Dendritic cell treated with granulocyte-macrophage colony-stimulating factor and Interleukin-4, amounts not matched to agents 40 ng/mL and 50 ng/mL, for 4 days (primary cell): ENCODE data around the gene SH3PXD2A.
A peak's percentile ranks its signal among the peaks of the same experiment; 100 is the strongest.

Source experiments
- H3K27ac Mint-ChIP-seq: one replicate; pipeline ENCODE4 v1.8.0; 2022; ENCODE audit warnings: mild to moderate bottlenecking, mixed read lengths
- H3K27me3 Mint-ChIP-seq: one replicate; pipeline ENCODE4 v1.8.0; 2022; ENCODE audit warnings: mild to moderate bottlenecking, mixed read lengths
- H3K36me3 Mint-ChIP-seq: one replicate; pipeline ENCODE4 v1.8.0; 2022; ENCODE audit warnings: low read depth, mixed read lengths
- H3K4me1 Mint-ChIP-seq: one replicate; pipeline ENCODE4 v1.8.0; 2022; ENCODE audit warnings: low read depth, mixed read lengths
- H3K4me3 Mint-ChIP-seq: one replicate; pipeline ENCODE4 v1.8.0; 2022; ENCODE audit warnings: mild to moderate bottlenecking, moderate library complexity, mixed read lengths
- H3K9me3 Mint-ChIP-seq: one replicate; pipeline ENCODE4 v1.8.0; 2022; ENCODE audit warnings: mixed read lengths
- intact Hi-C: fragments of 100-400 bp; cut with micrococcal nuclease; formaldehyde crosslinking; loops from one replicate; pipeline ENCODE4 v1.15.0; 2022

SH3PXD2A gene

DNA sequence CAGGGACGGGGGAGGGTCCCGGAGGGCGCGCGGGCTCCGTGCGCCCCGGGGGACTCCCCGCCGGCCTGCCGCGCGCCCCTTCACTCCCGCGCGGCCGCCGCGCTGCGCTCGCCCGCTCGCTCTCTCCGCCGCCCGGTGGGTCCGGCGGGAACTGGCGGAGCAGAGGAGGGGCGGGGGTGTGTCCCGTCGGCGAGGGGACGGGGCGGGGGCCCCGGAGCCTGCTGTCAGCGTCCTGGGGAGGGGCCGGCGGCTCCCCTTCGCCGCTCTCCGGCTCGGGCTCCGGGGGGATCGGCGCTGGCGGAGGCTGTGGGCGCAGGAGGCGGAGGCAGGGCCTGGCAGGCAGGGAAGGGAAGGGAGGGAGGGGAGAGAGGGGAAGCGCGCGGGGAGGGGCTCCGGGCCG, at the start of gene SH3PXD2A:
Gene SH3PXD2A (minus strand): TSS at position 153 of the 400 bp plus-strand sequence. CDS start 310 bp downstream, outside the sequence.
- Mint-ChIP-seq H3K27me3 (peaks cover 46% of the 10 kb centered on the region), H3K4me3 (peak within 1 kb of the TSS; percentile 75), H3K27ac (peak within 1 kb of the TSS; percentile 40), H3K36me3 (no peaks in the 10 kb centered on the region), H3K9me3 (no peaks in the 10 kb centered on the region), H3K4me1 (peaks cover 52% of the 10 kb centered on the region)
- intact Hi-C loops, result no loop called here

DNA sequence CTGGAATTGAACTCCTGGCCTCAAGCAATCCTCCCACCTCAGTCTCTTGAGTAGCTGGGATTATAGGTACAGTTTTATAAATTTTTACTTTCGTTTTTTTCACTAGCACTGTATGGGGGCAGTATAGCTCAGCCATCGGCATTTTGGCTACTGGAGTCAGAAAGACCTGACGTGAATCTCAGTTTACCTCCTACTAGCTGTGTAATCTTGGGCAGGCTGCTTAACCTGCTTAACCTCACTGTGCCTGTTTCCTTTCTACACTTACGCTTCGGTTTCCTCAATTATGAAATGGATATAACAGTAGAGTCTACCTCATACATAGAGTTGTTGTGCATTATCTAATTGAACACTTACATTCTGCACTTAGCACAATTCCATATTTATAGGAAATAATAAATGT, 45.9 kb upstream of the SH3PXD2A start:
- Mint-ChIP-seq H3K27me3 (no peaks in the 10 kb centered on the region), H3K36me3 (peaks cover 63% of the 10 kb centered on the region), H3K9me3 (no peaks in the 10 kb centered on the region), H3K27ac (no peak overlapping the region), H3K4me3 (no peak overlapping the region), H3K4me1 (no peaks in the 10 kb centered on the region)
- intact Hi-C loops, result no loop called here

DNA sequence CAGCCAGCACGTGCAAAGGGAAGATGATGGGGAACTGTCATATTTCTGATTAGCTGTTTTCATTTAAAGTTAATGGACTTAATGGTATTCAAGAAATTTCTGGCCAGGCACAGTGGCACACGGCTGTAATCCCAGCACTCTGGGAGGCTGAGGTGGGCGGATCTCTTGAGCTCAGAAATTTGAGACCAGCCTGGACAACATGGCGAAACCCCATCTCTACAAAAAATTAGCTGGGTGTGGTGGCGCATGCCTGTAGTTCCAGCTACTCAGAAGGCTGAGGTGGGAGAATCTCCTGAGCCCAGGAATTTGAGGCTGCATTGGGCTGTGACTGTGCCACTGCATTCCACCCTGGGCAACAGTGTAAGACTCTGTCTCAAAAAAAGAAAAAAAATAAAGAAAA, 43.9 kb upstream of the SH3PXD2A start:
- peaks cover 73% of the 10 kb centered on the region for H3K36me3 Mint-ChIP-seq
- no peaks in the 10 kb centered on the region for H3K27me3 Mint-ChIP-seq
- peaks cover 15% of the 10 kb centered on the region for H3K4me1 Mint-ChIP-seq
- H3K9me3 Mint-ChIP-seq, result no peaks in the 10 kb centered on the region
- no peak overlapping the region for H3K4me3 Mint-ChIP-seq
- no peak overlapping the region for H3K27ac Mint-ChIP-seq
- intact Hi-C loops, result no loop called here

- Mint-ChIP-seq H3K4me3 (no peak overlapping the region), H3K36me3 (peaks cover 75% of the 10 kb centered on the region), H3K27ac (no peak overlapping the region), H3K27me3 (no peaks in the 10 kb centered on the region), H3K9me3 (no peaks in the 10 kb centered on the region), H3K4me1 (peaks cover 15% of the 10 kb centered on the region)
- intact Hi-C loops, result no loop called here
These were observed 41.9 kb upstream of the SH3PXD2A start for GRCh38 chr10:103897241-103897774.

DNA sequence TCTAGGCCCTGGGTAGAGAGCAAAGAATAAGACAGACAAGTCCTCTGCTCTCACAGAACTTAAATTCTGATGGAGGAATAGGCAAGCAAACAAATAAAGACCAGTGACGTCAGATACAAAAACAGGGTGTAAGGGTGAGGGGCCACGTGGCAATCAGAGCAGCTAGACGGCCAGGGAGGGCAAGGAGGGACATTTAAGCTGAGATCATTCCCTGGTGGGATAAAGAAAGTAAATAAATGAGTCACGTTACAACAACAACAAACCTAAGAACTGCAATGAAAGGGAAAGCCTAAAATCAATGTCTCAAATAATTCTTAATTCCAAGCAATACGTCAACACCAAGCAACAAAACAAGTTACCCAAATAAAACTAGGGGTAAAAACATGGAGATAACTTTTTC, 40.8 kb upstream of the SH3PXD2A start:
- Mint-ChIP-seq H3K27me3 (no peaks in the 10 kb centered on the region), H3K9me3 (no peaks in the 10 kb centered on the region), H3K4me1 (peaks cover 15% of the 10 kb centered on the region), H3K4me3 (no peak overlapping the region), H3K36me3 (peaks cover 81% of the 10 kb centered on the region), H3K27ac (no peak overlapping the region)
- intact Hi-C loops, result no loop called here

DNA sequence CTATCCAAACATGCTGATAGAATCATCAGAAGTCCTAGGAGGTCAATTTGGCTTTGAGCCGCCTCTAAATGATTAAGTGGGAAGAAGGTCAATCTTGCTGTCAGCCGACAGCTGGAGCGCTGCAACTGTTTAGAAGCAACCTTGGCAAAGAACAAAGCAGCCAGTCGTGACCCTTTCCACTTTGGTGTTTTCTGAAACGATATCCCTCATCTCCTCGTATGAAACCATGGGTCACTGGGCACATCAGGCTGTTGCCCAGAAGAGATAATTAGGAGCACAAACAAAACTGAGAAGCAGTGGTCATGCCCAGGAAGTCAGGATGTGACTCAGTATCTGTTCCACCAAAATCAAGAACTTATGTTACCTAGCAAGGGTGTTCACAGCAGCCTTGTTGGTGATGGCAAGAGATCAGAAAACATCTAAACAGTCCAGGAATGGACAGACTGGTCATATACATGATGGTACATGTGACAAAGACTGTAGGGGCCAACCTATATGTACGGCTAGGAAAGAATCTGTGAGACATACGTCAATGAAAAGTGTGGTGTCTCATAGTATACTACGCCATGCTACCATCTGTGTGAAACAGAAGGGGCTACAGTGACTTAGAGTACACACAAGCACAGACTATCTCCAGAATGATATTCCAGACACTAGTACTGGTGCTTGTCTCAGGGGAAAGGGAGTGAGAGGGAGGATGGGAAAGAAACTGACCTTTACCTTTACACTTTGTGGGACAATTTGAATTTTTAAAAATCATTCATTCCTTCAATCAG, 40.2 kb upstream of the SH3PXD2A start:
- H3K27me3 Mint-ChIP-seq, result no peaks in the 10 kb centered on the region
- intact Hi-C loops, result no loop called here
- no peaks in the 10 kb centered on the region for H3K9me3 Mint-ChIP-seq
- no peak overlapping the region for H3K4me3 Mint-ChIP-seq
- peaks cover 16% of the 10 kb centered on the region for H3K4me1 Mint-ChIP-seq
- H3K27ac Mint-ChIP-seq, result no peak overlapping the region
- H3K36me3 Mint-ChIP-seq, result peaks cover 79% of the 10 kb centered on the region

DNA sequence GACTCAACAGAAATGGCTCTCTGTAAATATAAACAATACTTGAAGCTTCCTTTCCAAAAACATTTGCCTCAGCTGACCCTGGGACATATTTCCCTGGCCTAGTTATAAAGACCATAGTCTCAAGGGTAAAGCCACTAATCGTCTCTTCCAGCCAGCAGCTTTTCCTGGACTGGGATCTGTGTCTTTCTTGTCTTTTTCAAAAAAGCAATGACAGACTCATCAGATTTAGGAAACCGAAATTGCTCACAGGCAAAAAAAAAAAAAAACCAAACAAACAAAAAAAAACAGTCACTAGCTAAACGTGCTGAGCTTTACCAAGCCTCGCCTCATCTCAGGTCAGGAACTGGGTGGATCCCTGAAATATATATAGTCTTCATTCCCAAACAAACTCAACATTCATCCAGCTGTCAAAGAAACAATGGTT, 39.1 kb upstream of the SH3PXD2A start:
- Mint-ChIP-seq H3K4me1 (peaks cover 26% of the 10 kb centered on the region), H3K4me3 (no peak overlapping the region), H3K27ac (no peak overlapping the region), H3K27me3 (no peaks in the 10 kb centered on the region), H3K36me3 (peaks cover 75% of the 10 kb centered on the region), H3K9me3 (no peaks in the 10 kb centered on the region)
- intact Hi-C loops, result no loop called here

DNA sequence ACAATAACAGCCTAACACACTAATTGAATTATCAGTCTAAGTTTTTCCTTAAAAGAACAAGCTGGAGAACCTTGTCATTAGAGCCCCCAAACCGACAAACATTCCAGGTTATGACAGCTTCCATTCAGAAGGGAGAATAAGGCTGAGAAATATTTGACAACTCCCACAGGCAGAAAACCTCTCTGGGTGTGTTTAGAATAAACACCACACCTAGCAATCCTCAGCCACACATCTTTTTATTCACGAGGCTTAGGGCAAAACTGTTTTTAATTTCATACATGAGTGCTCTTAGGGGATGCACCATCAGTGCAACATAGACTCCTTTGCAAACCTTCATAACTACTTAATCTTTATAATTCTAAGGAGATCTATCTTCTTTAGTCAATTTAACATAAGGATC, 38.4 kb upstream of the SH3PXD2A start:
- Mint-ChIP-seq H3K4me3 (no peak overlapping the region), H3K9me3 (no peaks in the 10 kb centered on the region), H3K27me3 (no peaks in the 10 kb centered on the region), H3K4me1 (peaks cover 29% of the 10 kb centered on the region), H3K27ac (no peak overlapping the region), H3K36me3 (peaks cover 73% of the 10 kb centered on the region)
- intact Hi-C loops, result no loop called here

DNA sequence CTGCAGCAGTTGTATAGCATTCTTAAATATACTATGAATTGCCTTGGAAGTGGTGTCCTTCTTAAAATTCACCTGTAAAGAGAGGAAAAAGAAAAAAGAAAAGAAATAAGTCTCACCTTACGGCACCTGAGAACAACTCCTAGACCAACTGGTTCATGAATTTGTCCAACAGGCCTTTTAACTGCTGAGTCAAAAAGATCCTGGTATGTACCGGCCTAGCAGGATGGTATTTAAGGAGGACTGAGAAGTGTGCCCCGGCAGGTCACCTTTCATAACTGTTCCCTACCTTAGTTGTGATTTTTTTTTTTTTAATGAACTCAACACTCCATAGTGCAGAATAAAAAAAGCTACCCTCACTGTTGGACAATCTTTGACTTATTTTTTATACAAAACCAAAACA, 36.8 kb upstream of the SH3PXD2A start:
- Mint-ChIP-seq H3K9me3 (no peaks in the 10 kb centered on the region), H3K36me3 (peaks cover 63% of the 10 kb centered on the region), H3K27ac (no peak overlapping the region), H3K27me3 (no peaks in the 10 kb centered on the region), H3K4me1 (peaks cover 35% of the 10 kb centered on the region), H3K4me3 (no peak overlapping the region)
- intact Hi-C loops, result no loop called here

DNA sequence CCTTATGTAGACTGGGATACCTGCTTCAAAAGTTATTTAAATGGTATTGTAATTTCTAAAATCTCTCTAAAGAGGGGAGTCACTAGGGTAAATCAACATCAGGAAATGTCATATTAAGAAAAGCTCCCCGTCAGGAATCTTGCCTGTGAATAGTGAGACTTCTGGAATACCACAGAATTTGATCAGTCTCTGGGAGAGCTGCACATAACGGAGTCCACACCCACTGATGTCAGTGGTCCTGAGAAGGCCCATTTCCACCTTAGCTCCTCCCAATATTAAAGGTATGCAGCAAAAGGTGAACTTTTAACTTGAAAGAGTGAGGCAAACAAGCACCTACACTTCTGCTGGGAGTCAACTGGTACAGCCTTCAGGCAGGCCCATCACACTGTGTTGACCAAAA, 35.3 kb upstream of the SH3PXD2A start:
- Mint-ChIP-seq H3K9me3 (no peaks in the 10 kb centered on the region), H3K27ac (no peak overlapping the region), H3K4me3 (no peak overlapping the region), H3K36me3 (peaks cover 56% of the 10 kb centered on the region), H3K27me3 (no peaks in the 10 kb centered on the region), H3K4me1 (peaks cover 33% of the 10 kb centered on the region)
- intact Hi-C loops, result no loop called here

GRCh38 chr10:103890194-103890658, 34.9 kb upstream of the SH3PXD2A start:
- Mint-ChIP-seq H3K4me3 (no peak overlapping the region), H3K27me3 (no peaks in the 10 kb centered on the region), H3K36me3 (peaks cover 52% of the 10 kb centered on the region), H3K4me1 (peaks cover 28% of the 10 kb centered on the region), H3K9me3 (no peaks in the 10 kb centered on the region), H3K27ac (peak overlapping the region; percentile 54)
- intact Hi-C loops, result no loop called here

DNA sequence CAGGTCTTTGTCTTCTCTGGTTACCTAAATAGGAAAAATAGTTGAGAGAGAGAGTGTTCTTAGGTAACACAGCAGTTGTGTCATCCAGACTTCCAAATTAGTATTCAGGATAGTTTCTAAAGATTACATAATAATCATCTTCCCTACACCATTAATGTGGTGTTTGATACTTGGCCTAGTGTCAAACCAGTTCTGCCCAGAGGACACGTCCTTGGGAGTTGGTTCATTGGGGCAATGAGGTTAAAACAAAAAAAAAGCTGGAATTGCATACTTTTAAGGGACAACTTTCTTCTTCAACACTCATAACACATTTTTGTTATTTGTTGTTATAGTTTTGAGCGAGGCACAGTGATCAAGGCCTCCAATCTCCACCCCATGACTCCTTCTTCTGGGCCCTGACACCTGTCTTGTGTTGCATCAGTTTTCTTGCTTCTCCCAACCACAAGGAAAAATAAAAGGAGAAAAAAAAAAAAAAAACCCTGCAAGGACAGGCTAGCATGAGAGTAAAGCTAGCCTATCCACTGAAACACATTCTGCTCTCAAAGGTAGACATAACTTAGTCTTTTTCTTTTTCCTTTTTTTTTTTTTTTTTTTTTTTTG, 33.8 kb upstream of the SH3PXD2A start:
- no peak overlapping the region for H3K27ac Mint-ChIP-seq
- H3K4me1 Mint-ChIP-seq, result peaks cover 26% of the 10 kb centered on the region
- peaks cover 42% of the 10 kb centered on the region for H3K36me3 Mint-ChIP-seq

DNA sequence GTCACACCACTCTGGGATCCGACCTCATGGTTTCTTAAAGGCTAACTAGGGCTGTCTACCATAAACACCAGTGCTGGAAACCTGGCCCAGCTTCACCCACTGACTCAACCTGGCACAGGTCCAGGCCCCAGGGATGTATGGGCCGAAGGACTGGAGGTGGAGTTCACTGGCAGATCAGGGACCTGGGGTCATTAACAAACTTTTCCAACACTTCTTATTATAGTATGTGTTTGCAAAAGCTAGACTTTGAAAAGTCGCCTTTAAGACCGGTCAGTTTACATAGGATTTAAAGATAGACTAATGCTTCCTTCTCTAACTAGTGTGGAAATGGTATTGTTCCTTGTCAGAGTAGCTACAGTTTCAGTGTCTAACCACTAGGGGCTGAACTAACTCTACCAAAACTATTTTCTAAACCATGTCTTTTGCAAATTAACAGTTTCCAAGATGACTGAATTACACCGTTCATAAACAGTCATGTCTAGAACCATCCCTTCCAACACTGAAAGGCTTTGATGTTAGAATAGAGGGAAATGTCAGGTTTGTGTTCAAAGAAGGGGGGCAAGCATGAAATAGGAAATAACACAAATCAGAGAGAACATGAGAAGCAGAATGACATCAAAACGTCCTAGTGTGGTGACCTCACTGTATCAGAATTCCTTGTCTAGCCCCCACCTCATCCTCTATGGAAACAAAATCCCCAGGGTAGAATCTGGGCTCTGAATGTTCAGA, 32.9 kb upstream of the SH3PXD2A start:
- Mint-ChIP-seq H3K4me1 (peaks cover 26% of the 10 kb centered on the region), H3K4me3 (no peak overlapping the region), H3K9me3 (no peaks in the 10 kb centered on the region), H3K36me3 (peaks cover 41% of the 10 kb centered on the region), H3K27me3 (no peaks in the 10 kb centered on the region), H3K27ac (no peak overlapping the region)
- intact Hi-C loops, result loop anchor here (1.0 to 10.0 kb wide), 4 partner anchors 79 to 321 kb away; partner anchors contain the start of genes SFR1 and SLK

More for the DNA sequence above, 33.8 kb upstream of the SH3PXD2A start:
- Mint-ChIP-seq H3K27me3 (no peaks in the 10 kb centered on the region), H3K9me3 (no peaks in the 10 kb centered on the region), H3K4me3 (no peak overlapping the region)
- intact Hi-C loops, result loop anchor here (5.0 to 10.0 kb wide), 3 partner anchors 78 to 236 kb away; partner anchors contain the start of genes SFR1 and SLK

DNA sequence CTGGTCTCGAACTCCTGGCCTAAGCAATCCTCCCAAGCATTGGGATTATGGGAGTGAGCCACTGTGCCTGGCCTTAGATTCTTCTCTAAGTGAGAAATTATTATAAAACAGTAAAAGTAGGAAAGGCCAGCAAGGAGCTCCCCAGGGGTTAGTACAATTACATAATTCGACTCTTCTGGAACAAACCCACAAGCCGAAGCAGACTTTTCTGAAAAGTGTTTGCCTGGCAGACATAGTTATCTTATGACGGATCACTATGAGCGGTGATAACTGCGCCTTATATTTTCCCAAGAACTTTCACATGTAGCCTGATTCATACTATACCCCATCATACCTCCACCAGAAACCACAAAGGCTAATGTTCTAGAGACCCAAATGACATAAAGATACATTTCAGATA, 30.2 kb upstream of the SH3PXD2A start:
- H3K4me1 Mint-ChIP-seq, result peaks cover 25% of the 10 kb centered on the region
- H3K36me3 Mint-ChIP-seq, result peaks cover 51% of the 10 kb centered on the region
- intact Hi-C loops, result loop anchor here (5.0 to 10.0 kb wide), 3 partner anchors 82 to 239 kb away; partner anchors contain the start of genes SFR1 and SLK
- no peaks in the 10 kb centered on the region for H3K9me3 Mint-ChIP-seq
- H3K4me3 Mint-ChIP-seq, result no peak overlapping the region
- no peak overlapping the region for H3K27ac Mint-ChIP-seq
- H3K27me3 Mint-ChIP-seq, result no peaks in the 10 kb centered on the region
